ENCODE data around the gene MSH2. TPM values are rescaled to one million over a fixed set of nuclear protein-coding genes. Genes with fewer than 3 reads are reported as not detected.

The MSH2 gene
- total and polyA plus RNA-seq, 2 donors (not counting 1 experiment from before 2014, with no cell fraction given), result 15.4 to 19.7 TPM

- H3K27ac ChIP-seq (ENCODE audit: insufficient read depth, low read length), result no peak overlapping the region
- TF ChIP-seq CTCF (conservative IDR thresholded peaks at IDR 0.05 in 1 of 2, IDR thresholded peaks at IDR 0.05 in 1 of 2; ENCODE audit: low read depth in 1 of 2, low read length in 2 of 2) (no peak), EZH2 (IDR thresholded peaks at IDR 0.05; ENCODE audit: low read length, missing control alignments) (no peak)
- H4K20me1 ChIP-seq (ENCODE audit: control insufficient read depth, extremely low read depth, insufficient read depth, low read length), result no peaks in the 10 kb centered on the region
- H3K4me2 ChIP-seq (ENCODE audit: extremely low read depth, insufficient read depth, low read length), result no peak overlapping the region
- no peak overlapping the region for H3K9ac ChIP-seq (ENCODE audit: insufficient read depth, low read length)
- H3K4me3 ChIP-seq (replicated peaks in 1 of 4; ENCODE audit: control extremely low read depth in 1 of 4, insufficient read depth in 1 of 4, low read depth in 3 of 4, low read length in 4 of 4), result no peak overlapping the region
- no peaks in the 10 kb centered on the region for H3K9me3 ChIP-seq (ENCODE audit: control insufficient read depth, insufficient read depth, low read depth, low read length)
- H2AFZ ChIP-seq (ENCODE audit: low read length), result no peak overlapping the region
- H3K4me1 ChIP-seq (ENCODE audit: control insufficient read depth, extremely low read depth, insufficient read depth, low read length), result no peaks in the 10 kb centered on the region
- no peaks in the 10 kb centered on the region for H3K36me3 ChIP-seq (ENCODE audit: control insufficient read depth, insufficient read depth, low read length)
- no peak for DNase-seq (ENCODE audit: low read depth in 2 of 2)
- no peaks in the 10 kb centered on the region for H3K27me3 ChIP-seq (ENCODE audit: control insufficient read depth, insufficient read depth, low read length)
- H3K79me2 ChIP-seq (ENCODE audit: control insufficient read depth, insufficient read depth, low read length), result no peaks in the 10 kb centered on the region
These were observed 35.1 kb downstream of the MSH2 start for GRCh38 chr2:47438106-47438505.

DNA sequence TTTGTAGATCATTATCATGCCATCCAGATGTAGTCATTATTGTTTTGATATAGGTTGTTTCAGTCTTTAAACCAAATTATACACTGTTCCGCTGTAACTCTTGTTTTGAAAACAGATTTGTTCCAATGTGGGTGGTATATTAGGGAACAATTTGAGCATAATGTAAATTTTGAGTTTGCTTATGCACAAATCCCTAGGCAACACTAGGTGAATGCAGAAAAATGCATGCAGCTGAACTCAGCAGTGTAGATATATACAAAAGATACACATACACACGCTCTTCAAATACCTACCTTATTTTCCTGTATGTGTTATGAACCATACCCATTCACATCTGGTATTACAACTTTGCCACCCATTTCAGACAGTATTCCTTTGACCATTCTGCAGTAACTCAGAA is 35.8 kb downstream of the MSH2 start:
- no peak for DNase-seq (ENCODE audit: low read depth in 2 of 2)
- H3K4me1 ChIP-seq (ENCODE audit: control insufficient read depth, extremely low read depth, insufficient read depth, low read length), result no peaks in the 10 kb centered on the region
- H4K20me1 ChIP-seq (ENCODE audit: control insufficient read depth, extremely low read depth, insufficient read depth, low read length), result no peaks in the 10 kb centered on the region
- H3K9ac ChIP-seq (ENCODE audit: insufficient read depth, low read length), result no peak overlapping the region
- H3K27ac ChIP-seq (ENCODE audit: insufficient read depth, low read length), result no peak overlapping the region
- TF ChIP-seq EZH2 (IDR thresholded peaks at IDR 0.05; ENCODE audit: low read length, missing control alignments) (no peak), CTCF (conservative IDR thresholded peaks at IDR 0.05 in 1 of 2, IDR thresholded peaks at IDR 0.05 in 1 of 2; ENCODE audit: low read depth in 1 of 2, low read length in 2 of 2) (no peak)
- no peak overlapping the region for H2AFZ ChIP-seq (ENCODE audit: low read length)
- H3K36me3 ChIP-seq (ENCODE audit: control insufficient read depth, insufficient read depth, low read length), result no peaks in the 10 kb centered on the region
- H3K9me3 ChIP-seq (ENCODE audit: control insufficient read depth, insufficient read depth, low read depth, low read length), result no peaks in the 10 kb centered on the region
- no peak overlapping the region for H3K4me2 ChIP-seq (ENCODE audit: extremely low read depth, insufficient read depth, low read length)
- no peaks in the 10 kb centered on the region for H3K27me3 ChIP-seq (ENCODE audit: control insufficient read depth, insufficient read depth, low read length)
- no peaks in the 10 kb centered on the region for H3K79me2 ChIP-seq (ENCODE audit: control insufficient read depth, insufficient read depth, low read length)
- no peak overlapping the region for H3K4me3 ChIP-seq (replicated peaks in 1 of 4; ENCODE audit: control extremely low read depth in 1 of 4, insufficient read depth in 1 of 4, low read depth in 3 of 4, low read length in 4 of 4)

- H3K79me2 ChIP-seq (ENCODE audit: control insufficient read depth, insufficient read depth, low read length), result no peaks in the 10 kb centered on the region
- no peak overlapping the region for H3K9ac ChIP-seq (ENCODE audit: insufficient read depth, low read length)
- no peak overlapping the region for H3K4me3 ChIP-seq (replicated peaks in 1 of 4; ENCODE audit: control extremely low read depth in 1 of 4, insufficient read depth in 1 of 4, low read depth in 3 of 4, low read length in 4 of 4)
- no peaks in the 10 kb centered on the region for H3K36me3 ChIP-seq (ENCODE audit: control insufficient read depth, insufficient read depth, low read length)
- H4K20me1 ChIP-seq (ENCODE audit: control insufficient read depth, extremely low read depth, insufficient read depth, low read length), result no peaks in the 10 kb centered on the region
- DNase-seq (ENCODE audit: low read depth in 2 of 2), result no peak
- H3K9me3 ChIP-seq (ENCODE audit: control insufficient read depth, insufficient read depth, low read depth, low read length), result no peaks in the 10 kb centered on the region
- H3K4me2 ChIP-seq (ENCODE audit: extremely low read depth, insufficient read depth, low read length), result no peak overlapping the region
- no peak for TF ChIP-seq EZH2 (IDR thresholded peaks at IDR 0.05; ENCODE audit: low read length, missing control alignments)
- no peak overlapping the region for H2AFZ ChIP-seq (ENCODE audit: low read length)
- H3K27ac ChIP-seq (ENCODE audit: insufficient read depth, low read length), result no peak overlapping the region
- H3K27me3 ChIP-seq (ENCODE audit: control insufficient read depth, insufficient read depth, low read length), result no peaks in the 10 kb centered on the region
- no peaks in the 10 kb centered on the region for H3K4me1 ChIP-seq (ENCODE audit: control insufficient read depth, extremely low read depth, insufficient read depth, low read length)
These were observed 48.8 kb downstream of the MSH2 start for GRCh38 chr2:47451790-47452189.
